ENCODE measurements around the gene UBE2F. TPM values are rescaled to one million over a fixed set of nuclear protein-coding genes. Genes with fewer than 3 reads are reported as not detected.

Gene UBE2F
- total RNA-seq, 1 donor from 2014 or later: 62.3 TPM

DNA sequence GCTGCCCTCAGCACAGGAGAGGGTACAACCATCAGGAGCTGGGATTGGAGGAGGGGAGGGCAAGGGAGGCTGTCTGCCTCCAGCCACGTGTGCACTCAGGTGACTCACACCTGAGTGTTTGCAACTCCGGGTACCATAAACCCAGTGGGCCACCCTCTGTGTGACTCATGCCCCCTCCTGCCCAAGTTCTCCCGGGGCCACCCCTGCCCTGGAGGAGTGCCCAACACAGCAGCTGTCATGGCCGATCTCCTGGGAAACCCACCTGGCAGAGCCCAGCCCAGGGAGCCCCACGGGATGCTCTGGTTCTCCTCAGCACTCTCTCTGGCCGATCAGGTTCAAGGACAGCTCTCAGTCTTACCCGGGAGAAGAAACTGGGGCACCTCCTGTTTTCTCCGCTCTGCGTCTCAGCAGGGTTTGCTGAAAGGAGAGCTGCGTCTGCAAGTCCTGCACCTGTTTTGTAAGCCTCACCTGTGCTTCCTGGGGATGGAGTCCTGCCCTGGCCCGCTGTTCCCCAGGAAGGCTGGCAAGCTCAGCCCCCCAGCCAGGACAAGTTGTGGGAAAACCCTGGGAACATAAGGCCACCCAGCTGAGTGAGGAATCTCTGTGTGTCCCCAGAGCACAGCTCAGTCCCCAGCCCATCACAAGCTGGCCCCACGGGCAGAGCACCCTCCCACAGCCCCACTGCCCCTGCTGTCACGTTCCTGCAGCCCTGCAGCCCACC is 44.0 kb upstream of the UBE2F start:
- DNase-seq (ENCODE audit: low read depth): no peak
- no peak overlapping the region for H3K4me3 ChIP-seq (ENCODE audit: low read depth, low read length)
- TF ChIP-seq, protein P1, sequence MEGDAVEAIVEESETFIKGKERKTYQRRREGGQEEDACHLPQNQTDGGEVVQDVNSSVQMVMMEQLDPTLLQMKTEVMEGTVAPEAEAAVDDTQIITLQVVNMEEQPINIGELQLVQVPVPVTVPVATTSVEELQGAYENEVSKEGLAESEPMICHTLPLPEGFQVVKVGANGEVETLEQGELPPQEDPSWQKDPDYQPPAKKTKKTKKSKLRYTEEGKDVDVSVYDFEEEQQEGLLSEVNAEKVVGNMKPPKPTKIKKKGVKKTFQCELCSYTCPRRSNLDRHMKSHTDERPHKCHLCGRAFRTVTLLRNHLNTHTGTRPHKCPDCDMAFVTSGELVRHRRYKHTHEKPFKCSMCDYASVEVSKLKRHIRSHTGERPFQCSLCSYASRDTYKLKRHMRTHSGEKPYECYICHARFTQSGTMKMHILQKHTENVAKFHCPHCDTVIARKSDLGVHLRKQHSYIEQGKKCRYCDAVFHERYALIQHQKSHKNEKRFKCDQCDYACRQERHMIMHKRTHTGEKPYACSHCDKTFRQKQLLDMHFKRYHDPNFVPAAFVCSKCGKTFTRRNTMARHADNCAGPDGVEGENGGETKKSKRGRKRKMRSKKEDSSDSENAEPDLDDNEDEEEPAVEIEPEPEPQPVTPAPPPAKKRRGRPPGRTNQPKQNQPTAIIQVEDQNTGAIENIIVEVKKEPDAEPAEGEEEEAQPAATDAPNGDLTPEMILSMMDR (IDR thresholded peaks at IDR 0.05; ENCODE audit: insufficient read depth, low read length, poor library complexity, severe bottlenecking): no peak

GRCh38 chr2:237923481-237924163 is 43.2 kb upstream of the UBE2F start:
- TF ChIP-seq, protein P1 (IDR thresholded peaks at IDR 0.05; ENCODE audit: insufficient read depth, low read length, poor library complexity, severe bottlenecking): peak; percentile 63
- Histone ChIP-seq H3K27me3 (ENCODE audit: control insufficient read depth, insufficient read depth, low read length) (no peaks in the 10 kb centered on the region), H3K36me3 (ENCODE audit: control insufficient read depth, insufficient read depth, low read length) (no peaks in the 10 kb centered on the region), H3K4me3 (ENCODE audit: low read depth, low read length) (no peak overlapping the region)
- DNase-seq (ENCODE audit: low read depth): no peak

More for the DNA sequence above, 44.0 kb upstream of the UBE2F start:
- Histone ChIP-seq H3K27me3 (ENCODE audit: control insufficient read depth, insufficient read depth, low read length) (no peaks in the 10 kb centered on the region), H3K36me3 (ENCODE audit: control insufficient read depth, insufficient read depth, low read length) (no peaks in the 10 kb centered on the region)

DNA sequence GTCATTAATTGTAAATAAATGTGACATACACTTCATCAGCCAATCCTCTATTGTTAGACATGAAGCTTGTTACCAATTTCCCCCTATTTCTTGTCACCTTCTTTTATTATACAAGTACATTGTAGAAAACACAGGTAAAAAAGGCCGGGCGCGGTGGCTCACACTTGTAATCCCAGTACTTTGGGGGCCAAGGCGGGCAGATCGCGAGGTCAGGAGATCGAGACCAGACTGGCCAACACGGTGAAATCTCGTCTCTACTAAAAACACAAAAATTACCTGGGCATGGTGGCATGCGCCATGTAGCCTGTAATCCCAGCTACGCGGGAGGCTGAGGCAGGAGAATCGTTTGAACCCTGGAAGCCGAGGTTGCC is 42.7 kb upstream of the UBE2F start:
- Histone ChIP-seq H3K36me3 (ENCODE audit: control insufficient read depth, insufficient read depth, low read length) (no peaks in the 10 kb centered on the region), H3K27me3 (ENCODE audit: control insufficient read depth, insufficient read depth, low read length) (no peaks in the 10 kb centered on the region), H3K4me3 (ENCODE audit: low read depth, low read length) (no peak overlapping the region)
- TF ChIP-seq, protein P1 (IDR thresholded peaks at IDR 0.05; ENCODE audit: insufficient read depth, low read length, poor library complexity, severe bottlenecking): no peak
- no peak for DNase-seq (ENCODE audit: low read depth)

- Histone ChIP-seq H3K27me3 (ENCODE audit: control insufficient read depth, insufficient read depth, low read length) (no peaks in the 10 kb centered on the region), H3K4me3 (ENCODE audit: low read depth, low read length) (no peak overlapping the region), H3K36me3 (ENCODE audit: control insufficient read depth, insufficient read depth, low read length) (no peaks in the 10 kb centered on the region)
- TF ChIP-seq, protein P1 (IDR thresholded peaks at IDR 0.05; ENCODE audit: insufficient read depth, low read length, poor library complexity, severe bottlenecking): no peak
- no peak for DNase-seq (ENCODE audit: low read depth)
These were observed 39.7 kb upstream of the UBE2F start for GRCh38 chr2:237927135-237927534.

- Histone ChIP-seq H3K36me3 (ENCODE audit: control insufficient read depth, insufficient read depth, low read length) (no peaks in the 10 kb centered on the region), H3K4me3 (ENCODE audit: low read depth, low read length) (no peak overlapping the region), H3K27me3 (ENCODE audit: control insufficient read depth, insufficient read depth, low read length) (no peaks in the 10 kb centered on the region)
- DNase-seq (ENCODE audit: low read depth): no peak
- TF ChIP-seq, protein P1 (IDR thresholded peaks at IDR 0.05; ENCODE audit: insufficient read depth, low read length, poor library complexity, severe bottlenecking): no peak
These were observed 38.8 kb upstream of the UBE2F start for GRCh38 chr2:237927986-237928385.
